ENCODE data around the gene LRRC3C. TPM values are rescaled to one million over a fixed set of nuclear protein-coding genes. Genes with fewer than 3 reads are reported as not detected.
"Not testable (repeated sequence)": the region's sequence is repeated elsewhere in the genome, so short reads cannot be mapped to it uniquely, and the experiment has no call there.

LRRC3C gene, protein sequence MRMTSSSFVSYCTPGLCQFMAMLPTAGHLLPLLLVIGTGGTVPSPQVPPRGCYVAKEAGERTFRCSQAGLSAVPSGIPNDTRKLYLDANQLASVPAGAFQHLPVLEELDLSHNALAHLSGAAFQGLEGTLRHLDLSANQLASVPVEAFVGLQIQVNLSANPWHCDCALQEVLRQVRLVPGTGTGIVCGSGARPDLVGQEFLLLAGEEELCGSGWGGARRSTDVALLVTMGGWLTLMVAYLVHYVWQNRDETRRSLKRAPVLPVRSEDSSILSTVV
- not detected for total RNA-seq
- long read RNA-seq: 0 reads

DNA sequence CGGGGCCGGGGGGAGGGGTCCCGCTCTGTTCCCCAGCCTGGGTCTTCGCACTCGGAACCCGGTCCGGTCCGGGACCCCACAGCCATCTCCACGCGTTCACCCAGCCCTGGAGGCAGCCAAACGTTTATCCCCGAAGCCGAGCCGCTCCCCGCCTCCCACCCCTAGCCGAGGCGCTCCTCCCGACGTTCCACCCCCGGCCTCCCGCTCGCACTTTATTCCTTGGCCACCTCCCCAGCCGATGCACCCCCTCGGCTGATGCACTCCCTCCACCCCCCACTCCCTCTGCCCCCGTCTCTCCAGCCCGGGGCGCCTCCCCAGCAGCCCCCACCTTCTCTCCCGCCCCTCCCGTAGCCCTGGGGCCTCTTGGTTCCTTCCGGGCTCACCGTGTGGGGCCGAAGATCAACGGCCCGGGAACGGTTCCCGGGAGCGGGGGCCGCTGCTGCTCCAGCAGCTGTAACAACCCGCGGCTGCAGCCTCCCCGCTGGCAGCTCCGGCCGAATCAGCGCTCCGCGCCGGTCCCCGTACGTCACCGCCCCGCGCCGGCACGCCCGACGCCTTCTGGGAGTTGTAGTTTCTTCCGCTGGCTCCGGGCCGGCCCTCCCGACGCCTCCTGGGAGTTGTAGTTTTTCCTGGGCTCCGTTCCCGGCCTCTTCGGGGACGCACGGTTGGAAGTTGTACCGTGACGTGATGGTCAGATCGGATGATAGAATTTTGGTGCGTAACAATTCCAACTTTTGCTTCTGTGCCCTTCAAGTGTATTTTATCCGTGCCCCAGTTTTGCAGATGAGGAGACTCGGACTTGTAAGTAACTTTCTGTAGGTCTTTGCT lies at the start of gene LRRC3C, which contains the start of gene ORMDL3:
Gene LRRC3C, plus strand, starts transcription at position 632 of the 828 bp plus-strand sequence. CDS start 13,792 bp downstream, outside the sequence.
Gene ORMDL3, minus strand, starts transcription at position 501 of the 828 bp plus-strand sequence. CDS start 3,398 bp downstream, outside the sequence.
- DNase-seq (peak; percentile 94), ATAC-seq (peak; percentile 91 to 95)
- intact Hi-C loops (cut with DNase I): no loop called here

- DNase-seq; intact Hi-C loops (cut with DNase I); ATAC-seq: not testable (repeated sequence)
Measured at GRCh38 chr17:39886102-39886501, 41.4 kb upstream of the LRRC3C start.

DNA sequence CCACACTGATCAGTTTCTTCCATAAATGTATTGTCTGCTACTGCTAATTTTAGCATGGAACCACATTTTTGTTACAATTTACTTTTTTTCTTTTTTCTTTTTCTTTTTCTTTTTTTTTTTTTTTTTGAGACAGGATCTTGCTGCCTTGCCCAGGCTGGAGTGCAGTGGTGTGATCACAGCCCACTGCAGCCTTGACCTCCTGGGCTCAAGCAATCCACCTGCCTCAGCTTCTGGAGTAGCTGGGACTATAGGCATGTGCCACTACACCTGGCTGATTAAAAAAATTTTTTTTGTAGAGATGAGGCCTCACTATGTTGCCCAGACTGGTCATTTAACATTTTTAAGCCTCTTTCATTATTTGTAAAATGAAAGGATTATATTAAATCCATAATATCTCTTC lies 40.5 kb upstream of the LRRC3C start:
- DNase-seq (no peak), ATAC-seq (no peak)
- intact Hi-C loops (cut with DNase I): no loop called here

GRCh38 chr17:39889200-39889599 lies 38.3 kb upstream of the LRRC3C start:
- intact Hi-C loops (cut with DNase I): no loop called here

DNA sequence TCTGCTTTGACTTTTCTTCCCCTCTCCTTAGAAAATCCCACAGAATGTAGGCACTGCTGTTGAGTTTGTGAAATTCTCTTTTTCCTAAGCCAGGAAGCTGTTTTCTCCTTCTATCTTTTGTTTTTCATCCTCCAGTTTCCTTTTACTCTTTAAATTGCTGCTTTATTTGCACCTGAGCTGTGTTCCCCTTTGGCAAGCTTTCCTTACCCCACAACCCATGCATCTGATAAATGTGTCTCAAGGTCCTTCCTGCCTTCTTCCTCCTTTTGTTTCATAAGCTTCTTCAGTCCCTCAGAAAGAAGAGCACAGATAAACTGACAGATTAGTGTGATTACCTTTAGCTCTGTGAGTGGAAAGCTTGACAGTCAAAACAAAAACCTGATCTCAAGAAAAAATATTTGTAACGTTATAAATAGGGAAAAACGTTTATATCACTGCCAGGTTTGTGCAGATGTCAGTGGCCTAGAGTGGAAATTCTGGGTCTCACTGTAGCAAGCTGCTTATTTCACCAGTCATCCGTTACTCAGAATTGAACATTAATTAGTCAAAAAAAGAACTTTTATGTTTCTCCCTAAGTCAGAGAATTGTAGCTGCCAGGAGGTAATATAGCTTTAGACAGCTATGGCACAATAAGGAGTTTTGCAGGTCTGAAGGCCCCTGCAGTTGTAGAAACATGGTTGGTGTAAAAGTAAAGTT lies 32.7 kb upstream of the LRRC3C start:
- intact Hi-C loops (cut with DNase I): no loop called here
- DNase-seq: no peak
- ATAC-seq: no peak

More at GRCh38 chr17:39889200-39889599, 38.3 kb upstream of the LRRC3C start:
- DNase-seq: no peak
- no peak for ATAC-seq

GRCh38 chr17:39898088-39898487 lies 29.4 kb upstream of the LRRC3C start:
- intact Hi-C loops (cut with DNase I): no loop called here
- DNase-seq (no peak), ATAC-seq (no peak)

- no peak for DNase-seq
- intact Hi-C loops (cut with DNase I): no loop called here
- ATAC-seq: no peak
Measured at GRCh38 chr17:39899215-39899614, 28.3 kb upstream of the LRRC3C start.

DNA sequence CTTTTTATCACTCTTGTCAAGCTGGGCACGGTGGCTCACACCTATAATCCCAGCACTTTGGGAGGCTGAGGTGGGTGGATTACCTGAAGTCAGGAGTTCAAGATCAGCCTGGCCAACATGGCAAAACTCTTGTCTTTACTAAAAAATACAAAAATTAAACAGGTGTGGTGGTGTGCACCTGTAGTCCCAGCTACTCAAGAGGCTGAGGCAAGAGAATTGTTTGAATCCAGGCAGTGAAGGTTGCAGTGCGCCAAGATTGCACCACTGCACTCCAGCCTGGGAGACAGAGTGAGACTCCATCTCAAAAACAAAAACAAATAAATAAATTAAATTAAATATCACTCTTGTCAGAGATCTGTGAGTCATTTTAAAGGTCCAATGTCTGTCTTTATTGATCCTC lies 25.5 kb upstream of the LRRC3C start:
- ATAC-seq; intact Hi-C loops (cut with DNase I); DNase-seq: not testable (repeated sequence)

DNA sequence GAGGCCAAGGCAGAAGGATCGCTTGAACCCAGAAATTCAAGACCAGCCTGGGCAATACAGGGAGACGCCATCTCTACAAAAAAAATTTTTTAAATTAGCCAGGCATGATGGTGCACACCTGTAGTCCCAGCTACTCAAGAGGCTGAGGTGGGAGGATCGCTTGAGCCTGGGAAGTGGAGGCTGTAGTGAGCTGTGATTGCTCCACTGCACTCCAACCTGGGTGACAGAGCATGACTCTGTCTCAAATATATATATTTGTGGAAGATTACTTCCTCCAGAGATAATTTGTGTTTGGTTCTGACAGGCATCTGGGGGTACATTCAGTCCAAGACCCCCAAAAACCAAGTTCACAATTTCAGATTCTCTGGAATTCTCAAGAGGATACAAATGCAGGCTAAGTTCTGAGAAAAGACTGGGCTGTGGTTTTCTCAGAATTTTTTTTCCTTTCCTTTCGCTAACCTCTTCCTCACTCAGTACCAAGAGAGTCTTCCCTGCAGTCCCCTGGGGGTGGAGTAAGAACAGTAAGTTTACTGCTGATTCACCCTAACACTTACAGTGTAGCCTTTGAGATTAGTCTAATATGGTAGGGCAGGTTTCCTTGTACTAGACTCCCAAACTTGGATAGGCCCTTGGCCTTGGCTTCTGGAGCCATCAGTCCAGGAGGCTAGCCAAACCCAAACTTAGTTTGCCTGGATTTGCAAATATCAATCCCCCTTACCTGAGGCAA lies 24.2 kb upstream of the LRRC3C start:
- intact Hi-C loops (cut with DNase I): no loop called here
- ATAC-seq: no peak
- no peak for DNase-seq

- DNase-seq (no peak), ATAC-seq (no peak)
- intact Hi-C loops (cut with DNase I): no loop called here
Measured at GRCh38 chr17:39904990-39905288, 22.6 kb upstream of the LRRC3C start.

DNA sequence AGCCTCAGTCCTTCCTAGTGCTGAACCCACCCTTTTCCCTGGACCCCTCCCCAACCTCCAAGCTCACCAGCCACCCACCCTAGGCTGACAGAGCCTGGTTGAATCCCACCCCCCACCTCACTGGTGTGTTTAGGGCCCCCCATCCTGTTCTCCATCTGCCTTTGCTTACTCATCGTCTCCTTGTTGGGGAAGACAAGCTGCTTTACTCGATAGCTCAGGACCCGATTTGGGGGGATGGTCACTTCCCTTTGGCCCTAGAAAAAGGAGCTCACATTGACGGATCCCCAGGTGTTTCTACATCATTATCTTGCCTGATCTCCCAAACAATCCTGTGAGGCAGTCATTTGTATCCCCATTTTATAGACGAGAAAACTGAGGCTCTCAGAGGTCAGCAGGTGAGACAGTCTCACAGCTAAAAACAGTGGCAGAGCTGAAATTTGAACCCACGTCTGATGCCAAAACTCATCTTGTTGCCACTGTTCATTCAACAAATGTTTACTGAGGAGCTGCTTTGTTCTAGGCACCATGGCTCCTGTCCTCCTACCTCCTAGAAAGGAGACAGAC lies 18.7 kb upstream of the LRRC3C start:
- DNase-seq (no peak), ATAC-seq (no peak)
- intact Hi-C loops (cut with DNase I): no loop called here

DNA sequence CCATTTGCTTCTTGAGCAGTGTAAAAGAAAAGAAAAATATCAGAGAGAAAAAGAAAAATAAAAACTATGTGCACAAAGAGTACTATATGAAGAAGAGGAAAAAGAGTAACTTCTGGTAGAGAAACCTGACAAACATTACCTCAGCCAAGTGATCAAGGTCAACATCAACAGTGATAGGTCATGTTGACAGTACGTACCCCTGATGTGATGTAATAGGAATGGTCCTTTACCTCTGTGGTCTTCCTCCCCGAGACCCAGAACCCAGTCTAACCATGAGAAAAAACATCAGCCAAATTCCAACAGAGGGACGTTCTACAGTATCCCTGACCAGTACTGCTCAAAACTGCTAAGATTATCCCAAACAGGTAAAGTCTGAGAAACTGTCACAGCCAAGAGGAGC lies 13.5 kb upstream of the LRRC3C start:
- intact Hi-C loops (cut with DNase I): no loop called here
- no peak for ATAC-seq
- no peak for DNase-seq

- DNase-seq (no peak), ATAC-seq (peak in 1 of 2 donors; percentile 30)
- intact Hi-C loops (cut with DNase I): no loop called here
Measured at GRCh38 chr17:39915559-39915958, 12.0 kb upstream of the LRRC3C start.

- intact Hi-C loops (cut with DNase I): no loop called here
- no peak for ATAC-seq
- DNase-seq: no peak
Measured at GRCh38 chr17:39916918-39917317, 10.6 kb upstream of the LRRC3C start.

GRCh38 chr17:39919087-39919683 lies 8.3 kb upstream of the LRRC3C start:
- ATAC-seq: no peak
- intact Hi-C loops (cut with DNase I): no loop called here
- no peak for DNase-seq

DNA sequence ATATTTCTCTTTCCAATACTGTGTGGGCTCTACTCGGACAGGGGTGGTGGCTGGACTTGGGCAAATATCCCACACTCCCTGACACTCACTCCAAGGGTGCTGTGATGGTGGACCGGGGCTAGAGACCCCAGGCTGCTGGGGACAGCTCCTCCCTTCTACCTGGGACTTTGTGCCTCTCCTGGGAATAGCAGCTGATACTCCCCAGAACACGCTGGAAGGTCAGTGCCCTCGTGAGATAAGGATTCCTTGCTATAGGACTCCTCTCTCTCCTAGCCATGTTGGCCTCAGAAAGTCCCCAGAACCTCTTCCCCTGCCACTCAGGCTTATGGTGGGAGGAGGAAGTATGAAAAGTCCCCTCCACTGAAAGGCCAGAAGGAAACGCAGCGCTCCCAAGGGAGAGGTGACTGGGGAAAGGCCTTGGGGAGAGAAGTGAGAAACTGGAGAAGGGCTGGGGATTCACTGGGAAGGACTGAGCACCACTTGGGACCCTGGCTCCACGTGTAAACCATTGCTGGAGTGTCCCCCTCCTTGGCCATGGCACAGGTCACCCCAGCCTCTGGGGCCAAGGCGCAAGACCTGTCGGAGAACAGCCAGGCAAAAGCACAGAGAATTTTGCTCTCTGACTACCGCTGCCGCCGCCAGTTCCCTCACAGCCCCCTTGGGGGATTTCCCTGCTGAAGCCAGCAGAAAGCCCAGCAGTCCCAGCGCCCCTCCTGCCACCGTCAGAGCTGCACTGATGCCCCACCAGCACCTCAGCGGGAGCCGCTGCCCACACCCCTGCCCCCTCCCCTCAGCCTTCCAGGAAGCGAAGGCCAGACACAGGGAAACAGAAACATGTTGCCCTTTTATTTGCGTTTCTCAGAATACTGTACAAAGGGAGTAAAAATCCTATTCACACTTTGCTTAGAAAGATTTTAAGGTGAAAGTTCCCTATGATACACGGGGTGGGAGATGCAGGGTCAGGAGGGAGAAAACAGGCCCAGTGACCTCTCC lies 7.0 kb upstream of the LRRC3C start:
- intact Hi-C loops (cut with DNase I): no loop called here
- DNase-seq: no peak
- no peak for ATAC-seq

- intact Hi-C loops (cut with DNase I): no loop called here
Measured at GRCh38 chr17:39921323-39921722, 6.2 kb upstream of the LRRC3C start.

More at GRCh38 chr17:39921323-39921722, 6.2 kb upstream of the LRRC3C start:
- DNase-seq: no peak
- ATAC-seq: no peak
